GM21515 (cell line): Measurements from ENCODE around the gene MYO1B.

ENCODE experiments used
- ATAC-seq: cut with Tn5 transposase; IDR thresholded peaks from one replicate; pipeline ENCODE4 v1.9.1; 2021; ENCODE audit not compliant: unreplicated experiment

MYO1B gene

GRCh38 chr2:191355170-191355758, 110.1 kb downstream of the MYO1B start:
- no peak for ATAC-seq

GRCh38 chr2:191357678-191358077, 112.5 kb downstream of the MYO1B start:
- ATAC-seq: no peak

- ATAC-seq: no peak
These were observed 113.3 kb downstream of the MYO1B start for GRCh38 chr2:191358325-191359025.

- ATAC-seq: no peak
These were observed 113.9 kb downstream of the MYO1B start for GRCh38 chr2:191359133-191359532.

- no peak for ATAC-seq
These were observed 115.7 kb downstream of the MYO1B start for GRCh38 chr2:191360918-191361317.

- no peak for ATAC-seq
These were observed 117.6 kb downstream of the MYO1B start for GRCh38 chr2:191362841-191363240.

- no peak for ATAC-seq
These were observed 118.1 kb downstream of the MYO1B start for GRCh38 chr2:191363267-191363666.

GRCh38 chr2:191365089-191365488, 119.9 kb downstream of the MYO1B start:
- no peak for ATAC-seq

- no peak for ATAC-seq
These were observed 121.0 kb downstream of the MYO1B start for GRCh38 chr2:191366199-191366598.

GRCh38 chr2:191369034-191369433, 123.8 kb downstream of the MYO1B start:
- ATAC-seq: no peak

- ATAC-seq: no peak
These were observed 129.2 kb downstream of the MYO1B start for GRCh38 chr2:191374366-191374765.

GRCh38 chr2:191374939-191375338, 129.7 kb downstream of the MYO1B start:
- no peak for ATAC-seq

GRCh38 chr2:191376981-191377629, 131.9 kb downstream of the MYO1B start:
- ATAC-seq: no peak

GRCh38 chr2:191379375-191379774, 134.2 kb downstream of the MYO1B start:
- ATAC-seq: no peak

GRCh38 chr2:191382801-191383200, 137.6 kb downstream of the MYO1B start:
- no peak for ATAC-seq

- no peak for ATAC-seq
These were observed 138.3 kb downstream of the MYO1B start for GRCh38 chr2:191383486-191383885.

- ATAC-seq: no peak
These were observed 139.6 kb downstream of the MYO1B start for GRCh38 chr2:191384829-191385228.

- no peak for ATAC-seq
These were observed 140.4 kb downstream of the MYO1B start for GRCh38 chr2:191385416-191386160.

GRCh38 chr2:191386938-191387536, 141.8 kb downstream of the MYO1B start:
- ATAC-seq: no peak

GRCh38 chr2:191389288-191389687, 144.1 kb downstream of the MYO1B start:
- ATAC-seq: no peak

- ATAC-seq: no peak
These were observed 146.0 kb downstream of the MYO1B start for GRCh38 chr2:191391171-191391570.
